ENCODE data around the gene NPY5R. TPM values are rescaled to one million over a fixed set of nuclear protein-coding genes. Genes with fewer than 3 reads are reported as not detected.
A peak's percentile ranks its signal among the peaks of the same experiment; 100 is the strongest.

The NPY5R gene
- not detected in 3 replicates for total RNA-seq
- long read RNA-seq, result 0 reads

DNA sequence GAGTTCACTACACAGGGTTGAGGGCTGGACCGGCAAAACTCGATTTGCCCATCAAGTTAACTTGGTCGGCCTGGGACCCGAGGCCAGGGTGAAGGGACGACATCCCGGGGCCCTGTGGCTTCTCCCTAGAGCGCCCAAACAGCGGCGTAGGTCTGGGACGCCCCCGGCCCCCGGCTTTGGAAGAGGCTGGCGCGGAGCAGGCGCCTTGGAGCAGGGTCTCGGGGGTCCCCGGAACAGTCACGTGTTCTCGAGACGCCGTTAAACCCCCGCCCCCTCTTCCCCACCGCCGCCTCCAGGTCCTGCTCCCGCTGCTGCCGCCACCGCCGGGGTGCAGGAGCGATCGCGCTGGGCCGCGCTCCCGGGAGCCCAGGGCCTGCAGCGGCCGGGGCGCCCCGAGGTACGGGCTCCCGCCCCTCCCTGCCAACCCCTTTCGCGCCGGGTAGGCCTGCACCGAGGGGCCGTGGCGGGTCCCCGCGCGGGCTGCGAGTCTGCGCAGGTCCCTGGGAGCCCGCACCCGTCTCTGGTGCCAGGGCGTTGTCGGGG is at the start of gene NPY5R:
NPY5R (plus strand) TSS at position 289 of the 543 bp plus-strand sequence. CDS start 6,382 bp downstream, outside the sequence.
- no peaks in the 10 kb centered on the region for H3K9me3 Mint-ChIP-seq (ENCODE audit: low read depth)
- H3K4me3 Mint-ChIP-seq (ENCODE audit: unreplicated experiment), result peak within 1 kb of the TSS; percentile 46
- TF ChIP-seq, protein P1, sequence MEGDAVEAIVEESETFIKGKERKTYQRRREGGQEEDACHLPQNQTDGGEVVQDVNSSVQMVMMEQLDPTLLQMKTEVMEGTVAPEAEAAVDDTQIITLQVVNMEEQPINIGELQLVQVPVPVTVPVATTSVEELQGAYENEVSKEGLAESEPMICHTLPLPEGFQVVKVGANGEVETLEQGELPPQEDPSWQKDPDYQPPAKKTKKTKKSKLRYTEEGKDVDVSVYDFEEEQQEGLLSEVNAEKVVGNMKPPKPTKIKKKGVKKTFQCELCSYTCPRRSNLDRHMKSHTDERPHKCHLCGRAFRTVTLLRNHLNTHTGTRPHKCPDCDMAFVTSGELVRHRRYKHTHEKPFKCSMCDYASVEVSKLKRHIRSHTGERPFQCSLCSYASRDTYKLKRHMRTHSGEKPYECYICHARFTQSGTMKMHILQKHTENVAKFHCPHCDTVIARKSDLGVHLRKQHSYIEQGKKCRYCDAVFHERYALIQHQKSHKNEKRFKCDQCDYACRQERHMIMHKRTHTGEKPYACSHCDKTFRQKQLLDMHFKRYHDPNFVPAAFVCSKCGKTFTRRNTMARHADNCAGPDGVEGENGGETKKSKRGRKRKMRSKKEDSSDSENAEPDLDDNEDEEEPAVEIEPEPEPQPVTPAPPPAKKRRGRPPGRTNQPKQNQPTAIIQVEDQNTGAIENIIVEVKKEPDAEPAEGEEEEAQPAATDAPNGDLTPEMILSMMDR (IDR thresholded peaks at IDR 0.05), result no peak
- peaks cover 7% of the 10 kb centered on the region for H3K4me1 Mint-ChIP-seq (ENCODE audit: low read depth)
- peaks cover 1% of the 10 kb centered on the region for H3K36me3 Mint-ChIP-seq (ENCODE audit: low read depth)
- H3K27me3 Mint-ChIP-seq (ENCODE audit: low read depth), result peaks cover 49% of the 10 kb centered on the region
- no peak within 1 kb of the TSS for H3K27ac Mint-ChIP-seq (ENCODE audit: unreplicated experiment)
- DNase-seq (ENCODE audit: low spot score), result no peak

DNA sequence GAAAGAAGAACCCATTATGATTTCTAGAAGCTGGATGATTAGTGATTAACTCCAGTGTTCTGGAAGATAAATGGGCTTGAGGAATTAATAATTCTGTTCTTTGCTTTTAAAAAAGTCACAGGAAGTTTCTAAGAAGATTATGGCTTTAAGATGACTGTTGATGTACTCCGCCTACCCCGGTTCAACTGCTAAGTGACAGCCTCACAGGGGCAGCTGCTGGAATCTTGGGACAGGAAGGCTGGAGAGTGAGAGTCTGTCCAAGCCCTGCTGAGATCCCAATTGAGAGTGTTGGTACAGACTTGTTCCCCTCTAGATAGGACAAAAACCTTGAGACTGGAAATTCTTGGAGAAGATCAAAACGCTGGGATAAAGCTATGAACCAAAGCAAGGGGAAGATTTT is 48.6 kb upstream of the NPY5R start:
- no peaks in the 10 kb centered on the region for H3K4me1 Mint-ChIP-seq (ENCODE audit: low read depth)
- no peak overlapping the region for H3K27ac Mint-ChIP-seq (ENCODE audit: unreplicated experiment)
- no peaks in the 10 kb centered on the region for H3K9me3 Mint-ChIP-seq (ENCODE audit: low read depth)
- peaks cover 4% of the 10 kb centered on the region for H3K27me3 Mint-ChIP-seq (ENCODE audit: low read depth)
- TF ChIP-seq, protein P1 (IDR thresholded peaks at IDR 0.05), result no peak
- H3K36me3 Mint-ChIP-seq (ENCODE audit: low read depth), result no peaks in the 10 kb centered on the region
- no peak for DNase-seq (ENCODE audit: low spot score)
- no peak overlapping the region for H3K4me3 Mint-ChIP-seq (ENCODE audit: unreplicated experiment)

DNA sequence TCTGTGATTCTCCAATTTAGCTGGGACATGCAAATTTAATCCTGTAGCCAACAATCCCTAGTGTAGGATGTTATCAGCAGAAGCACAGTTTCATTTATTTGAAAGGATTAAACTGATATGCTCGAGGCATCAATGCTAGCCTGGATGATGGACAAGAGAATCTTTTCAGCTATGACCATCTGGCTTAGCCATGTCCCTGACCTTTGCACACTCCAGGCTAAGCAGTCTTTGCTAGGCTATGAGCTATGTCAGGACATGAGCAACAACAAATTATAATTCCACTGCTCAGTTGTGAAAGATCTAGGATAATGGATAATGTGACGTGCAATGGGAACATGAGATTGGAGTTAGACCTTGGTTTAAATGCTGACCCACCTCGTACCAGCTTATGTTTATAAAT is 43.2 kb upstream of the NPY5R start:
- H3K27ac Mint-ChIP-seq (ENCODE audit: unreplicated experiment), result no peak overlapping the region
- H3K4me3 Mint-ChIP-seq (ENCODE audit: unreplicated experiment), result no peak overlapping the region
- TF ChIP-seq, protein P1 (IDR thresholded peaks at IDR 0.05), result no peak
- H3K27me3 Mint-ChIP-seq (ENCODE audit: low read depth), result no peaks in the 10 kb centered on the region
- H3K9me3 Mint-ChIP-seq (ENCODE audit: low read depth), result no peaks in the 10 kb centered on the region
- no peaks in the 10 kb centered on the region for H3K36me3 Mint-ChIP-seq (ENCODE audit: low read depth)
- DNase-seq (ENCODE audit: low spot score), result no peak
- H3K4me1 Mint-ChIP-seq (ENCODE audit: low read depth), result no peaks in the 10 kb centered on the region

DNA sequence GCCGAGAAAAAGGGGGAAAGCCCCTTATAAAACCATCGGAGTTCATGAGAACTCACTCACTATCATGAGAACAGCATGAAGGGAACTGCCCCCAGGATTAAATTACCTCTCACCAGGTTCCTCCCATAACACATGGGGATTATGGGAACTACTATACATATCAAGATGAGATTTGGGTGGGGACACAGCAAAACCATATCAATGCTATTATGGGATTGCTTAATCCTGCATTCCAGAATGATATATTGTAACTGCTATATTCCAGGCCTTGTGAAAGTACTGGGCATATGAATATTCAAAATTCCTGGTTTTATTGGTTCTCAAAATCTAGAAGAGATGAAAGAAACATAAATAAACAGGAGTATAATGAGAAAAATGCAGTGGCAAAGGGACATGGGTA is 40.6 kb upstream of the NPY5R start:
- H3K27ac Mint-ChIP-seq (ENCODE audit: unreplicated experiment), result no peak overlapping the region
- no peak overlapping the region for H3K4me3 Mint-ChIP-seq (ENCODE audit: unreplicated experiment)
- no peaks in the 10 kb centered on the region for H3K36me3 Mint-ChIP-seq (ENCODE audit: low read depth)
- no peaks in the 10 kb centered on the region for H3K4me1 Mint-ChIP-seq (ENCODE audit: low read depth)
- DNase-seq (ENCODE audit: low spot score), result no peak
- H3K9me3 Mint-ChIP-seq (ENCODE audit: low read depth), result no peaks in the 10 kb centered on the region
- TF ChIP-seq, protein P1 (IDR thresholded peaks at IDR 0.05), result no peak
- H3K27me3 Mint-ChIP-seq (ENCODE audit: low read depth), result no peaks in the 10 kb centered on the region

DNA sequence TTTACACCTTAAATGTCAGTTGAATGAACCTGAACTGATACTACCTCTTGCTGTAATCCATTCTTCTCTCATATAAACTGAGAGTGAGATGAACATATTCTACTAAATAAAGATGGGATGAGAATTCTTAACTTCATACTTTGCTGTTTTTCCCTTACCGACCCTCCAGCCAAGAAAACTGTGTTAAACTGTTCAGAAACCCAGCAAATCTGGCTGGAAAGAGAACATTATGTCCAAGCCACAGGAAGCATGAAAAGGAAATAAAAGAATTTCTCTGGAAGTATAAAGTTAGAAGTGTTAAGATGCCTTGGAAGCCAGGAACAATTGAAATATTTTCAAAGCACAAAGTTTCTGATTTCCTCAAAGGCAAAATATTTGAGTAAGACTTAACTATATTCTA is 34.2 kb upstream of the NPY5R start:
- Mint-ChIP-seq H3K9me3 (ENCODE audit: low read depth) (peaks cover under 1% of the 10 kb centered on the region), H3K36me3 (ENCODE audit: low read depth) (no peaks in the 10 kb centered on the region), H3K27me3 (ENCODE audit: low read depth) (peaks cover 4% of the 10 kb centered on the region), H3K27ac (ENCODE audit: unreplicated experiment) (no peak overlapping the region), H3K4me1 (ENCODE audit: low read depth) (no peaks in the 10 kb centered on the region), H3K4me3 (ENCODE audit: unreplicated experiment) (no peak overlapping the region)
- no peak for DNase-seq (ENCODE audit: low spot score)
- TF ChIP-seq, protein P1 (IDR thresholded peaks at IDR 0.05), result no peak

Measured in chondrocyte (in vitro differentiated cells).